IMR-90 (cell line): Measurements from ENCODE around the gene BLMH. TPM values are rescaled to one million over a fixed set of nuclear protein-coding genes. Genes with fewer than 3 reads are reported as not detected.

Source experiments
- ATAC-seq: fragments of 200-7000 bp; cut with Tn5 transposase; 2 replicates; pipeline ENCODE4 v1.9.1; 2020; ENCODE audit warnings: low read depth, mild to moderate bottlenecking, moderate library complexity
- BruUV-seq: library from RNA; stranded (reverse); fragments of 400-500 nt; replicated peaks from 2 replicates; lab custom pipeline; 2021; lab: Mats Ljungman, UMichigan
- CTCF ChIA-PET: fragments of 300-600 bp; formaldehyde crosslinking; extraction: SDS; loops from one replicate; lab custom pipeline; 2021; ENCODE audit warnings: antibody characterized with exemption; lab: Yijun Ruan, JAX
- POLR2A ChIA-PET: fragments of 300-600 bp; sonication (Branson Sonifier 250); formaldehyde crosslinking; loops from one replicate; lab custom pipeline; 2022; ENCODE audit warnings: antibody characterized with exemption; ENCODE audit not compliant: unreplicated experiment; lab: Charles Lee
- DNase-seq: peaks from one replicate; pipeline ENCODE4 v3.0.0; 2013
- H2AFZ ChIP-seq: replicated peaks from 2 replicates; pipeline ENCODE3; 2013; ENCODE audit warnings: low read length, mild to moderate bottlenecking; ENCODE audit not compliant: poor library complexity
- H2AK5ac ChIP-seq: 2 replicates; pipeline ENCODE4 v1.6.1; 2013; ENCODE audit warnings: low read depth, low read length, inconsistent platforms
- H2AK9ac ChIP-seq: replicated peaks from 2 replicates; pipeline ENCODE3; 2013; ENCODE audit warnings: mild to moderate bottlenecking, low read depth, low read length, moderate library complexity; ENCODE audit not compliant: poor library complexity
- H2BK120ac ChIP-seq: 2 replicates; pipeline ENCODE4 v1.6.1; 2013; ENCODE audit warnings: low read depth, low read length, inconsistent platforms
- H2BK15ac ChIP-seq: 3 replicates; pipeline ENCODE4 v1.6.1; 2013; ENCODE audit warnings: low read depth, low read length, inconsistent platforms
- H2BK20ac ChIP-seq: 2 replicates; pipeline ENCODE4 v1.6.1; 2013; ENCODE audit warnings: low read depth, mild to moderate bottlenecking, inconsistent platforms, low read length, moderate library complexity
- H2BK5ac ChIP-seq: 2 replicates; pipeline ENCODE4 v1.6.1; 2013; ENCODE audit warnings: mild to moderate bottlenecking, low read depth, low read length, inconsistent platforms; ENCODE audit not compliant: poor library complexity, severe bottlenecking
- H3K14ac ChIP-seq: replicated peaks from 2 replicates; pipeline ENCODE4 v1.6.1; 2013; ENCODE audit warnings: low read depth, low read length, inconsistent platforms
- H3K18ac ChIP-seq: 2 replicates; pipeline ENCODE4 v1.6.1; 2013; ENCODE audit warnings: low read depth, low read length, control low read depth
- H3K23ac ChIP-seq: 2 replicates; pipeline ENCODE4 v1.6.1; 2013; ENCODE audit warnings: low read depth, low read length, inconsistent platforms
- H3K27ac ChIP-seq: 2 replicates; pipeline ENCODE4 v1.5.1; 2013; ENCODE audit warnings: mild to moderate bottlenecking, control low read depth, low read length; ENCODE audit not compliant: insufficient read depth
- H3K27me3 ChIP-seq: 2 replicates; pipeline ENCODE4 v1.6.1; 2013; ENCODE audit warnings: low read length; ENCODE audit not compliant: control insufficient read depth, insufficient read depth
- H3K36me3 ChIP-seq: 2 replicates; pipeline ENCODE4 v1.6.1; 2013; ENCODE audit warnings: low read length, mixed read lengths; ENCODE audit not compliant: control insufficient read depth, insufficient read depth
- H3K4ac ChIP-seq: 2 replicates; pipeline ENCODE4 v1.6.1; 2013; ENCODE audit warnings: low read depth, low read length, inconsistent platforms
- H3K4me1 ChIP-seq: 2 replicates; pipeline ENCODE4 v1.6.1; 2013; ENCODE audit warnings: low read length, mixed read lengths; ENCODE audit not compliant: control insufficient read depth, insufficient read depth
- H3K4me2 ChIP-seq: 2 replicates; pipeline ENCODE4 v1.6.1; 2013; ENCODE audit warnings: low read depth, mild to moderate bottlenecking, control low read depth, low read length, moderate library complexity
- H3K4me3 ChIP-seq: 2 replicates; pipeline ENCODE4 v1.5.1; 2013; ENCODE audit warnings: low read depth, mild to moderate bottlenecking, control low read depth, low read length, moderate library complexity; ENCODE audit not compliant: insufficient read depth
- H3K56ac ChIP-seq: 2 replicates; pipeline ENCODE4 v1.6.1; 2013; ENCODE audit warnings: low read length, inconsistent platforms; ENCODE audit not compliant: insufficient read depth; ENCODE audit errors: extremely low read depth
- H3K79me1 ChIP-seq, 2 experiments: 2 replicates each; pipeline ENCODE4 v1.6.1; 2013; ENCODE audit warnings: low read length in 2 of 2, inconsistent platforms in 1 of 2, low read depth in 1 of 2
- H3K9ac ChIP-seq: 2 replicates; pipeline ENCODE4 v1.6.1; 2013; ENCODE audit warnings: low read depth, low read length, control low read depth
- H3K9me1 ChIP-seq: 2 replicates; pipeline ENCODE4 v1.6.1; 2013; ENCODE audit warnings: low read length, inconsistent platforms; ENCODE audit not compliant: insufficient read depth
- H3K9me3 ChIP-seq: 2 replicates; pipeline ENCODE4 v1.6.1; 2013; ENCODE audit warnings: low read length; ENCODE audit not compliant: control insufficient read depth, insufficient read depth
- H4K20me1 ChIP-seq: 2 replicates; pipeline ENCODE4 v1.6.1; 2013; ENCODE audit warnings: low read length, inconsistent platforms; ENCODE audit not compliant: insufficient read depth
- H4K5ac ChIP-seq: 2 replicates; pipeline ENCODE4 v1.6.1; 2013; ENCODE audit warnings: mild to moderate bottlenecking, low read depth, low read length, control low read depth
- H4K8ac ChIP-seq, 2 experiments: 2 replicates each; pipeline ENCODE4 v1.6.1; 2013; ENCODE audit warnings: low read depth in 2 of 2, low read length in 2 of 2, control low read depth in 1 of 2, inconsistent platforms in 1 of 2
- H4K91ac ChIP-seq: 2 replicates; pipeline ENCODE4 v1.6.1; 2013; ENCODE audit warnings: low read depth, low read length, inconsistent platforms; ENCODE audit not compliant: insufficient read depth
- CEBPB ChIP-seq: IDR thresholded peaks from 2 replicates; pipeline ENCODE4 v1.6.1; 2012; ENCODE audit warnings: low read depth, low read length, improper control_type of control experiment
- CHD1 ChIP-seq: IDR thresholded peaks from 2 replicates; pipeline ENCODE4 v1.6.1; 2012; ENCODE audit warnings: low read depth, low read length, improper control_type of control experiment
- MAFK ChIP-seq: IDR thresholded peaks from 2 replicates; pipeline ENCODE4 v1.6.1; 2012; ENCODE audit warnings: low read depth, low read length, improper control_type of control experiment
- MXI1 ChIP-seq: IDR thresholded peaks from 2 replicates; pipeline ENCODE4 v1.6.1; 2012; ENCODE audit warnings: low read depth, mild to moderate bottlenecking, low read length, moderate library complexity, borderline replicate concordance
- POLR2A ChIP-seq: IDR thresholded peaks from 2 replicates; pipeline ENCODE4 v1.6.1; 2012; ENCODE audit warnings: mild to moderate bottlenecking, low read depth, low read length
- RFX5 ChIP-seq: IDR thresholded peaks from 2 replicates; pipeline ENCODE4 v1.8.0; 2012; ENCODE audit warnings: low read depth, mild to moderate bottlenecking, low read length, moderate library complexity
- SMC3 ChIP-seq: fragments of 150-350 bp; IDR thresholded peaks from 2 replicates; pipeline ENCODE4 v1.6.1; 2016; ENCODE audit warnings: low read depth, mild to moderate bottlenecking, antibody characterized with exemption, low read length, moderate library complexity
- WGBS, 2 experiments: methylation state at CpG; one replicate each; pipeline versions ENCODE4 v1.1.5 to v1.1.7; 2013; ENCODE audit warnings: missing lambda C conversion rate in 2 of 2; ENCODE audit not compliant: insufficient read length in 1 of 2; ENCODE audit errors: extremely low coverage in 2 of 2; 5-methylcytosine and 5-hydroxymethylcytosine counted together
- dilution Hi-C: fragments of 300-500 bp; cut with HindIII; formaldehyde crosslinking; loops from one replicate; pipeline ENCODE4 v1.14.3; 2018; ENCODE audit warnings: low sequenced_read_pairs; ENCODE audit not compliant: unreplicated experiment
- in situ Hi-C: fragments of 300-500 bp; cut with MboI; formaldehyde crosslinking; loops from 3 replicates; pipeline ENCODE4 v1.14.3; 2019; ENCODE audit warnings: low sequenced_read_pairs, inconsistent platforms, mixed read lengths
- intact Hi-C: fragments of 100-400 bp; cut with micrococcal nuclease; formaldehyde crosslinking; loops from 2 replicates; pipeline ENCODE4 v1.10.0; 2022
- polyA plus RNA-seq, 3 experiments: library from polyadenylated mRNA; depleted of rRNA; stranded (reverse); fragments of >200 nt; gene quantifications; 2 replicates each; pipeline ENCODE4 v1.2.3, GENCODE V29; 2012; ENCODE audit warnings: low replicate concordance in 1 of 3
- total RNA-seq: library from RNA; depleted of rRNA; stranded (reverse); fragments of >200 nt; gene quantifications from 2 replicates; pipeline ENCODE4 v1.2.3, GENCODE V29; 2012
- TF ChIP-seq, protein P1 (sequence below): fragments of 150-350 bp; IDR thresholded peaks from 2 replicates; pipeline ENCODE4 v1.6.1; 2017; ENCODE audit warnings: mild to moderate bottlenecking, antibody characterized with exemption, low read length, low read depth
- TF ChIP-seq, protein P2 (sequence below): fragments of 150-350 bp; IDR thresholded peaks from 2 replicates; pipeline ENCODE4 v1.6.1; 2016; ENCODE audit warnings: low read depth, mild to moderate bottlenecking, low read length, moderate library complexity, borderline replicate concordance

Gene BLMH
- total and polyA plus RNA-seq, 2 of the 4 experiments (the other 2 are of a cell fraction) = 17.3 to 20.8 TPM

DNA sequence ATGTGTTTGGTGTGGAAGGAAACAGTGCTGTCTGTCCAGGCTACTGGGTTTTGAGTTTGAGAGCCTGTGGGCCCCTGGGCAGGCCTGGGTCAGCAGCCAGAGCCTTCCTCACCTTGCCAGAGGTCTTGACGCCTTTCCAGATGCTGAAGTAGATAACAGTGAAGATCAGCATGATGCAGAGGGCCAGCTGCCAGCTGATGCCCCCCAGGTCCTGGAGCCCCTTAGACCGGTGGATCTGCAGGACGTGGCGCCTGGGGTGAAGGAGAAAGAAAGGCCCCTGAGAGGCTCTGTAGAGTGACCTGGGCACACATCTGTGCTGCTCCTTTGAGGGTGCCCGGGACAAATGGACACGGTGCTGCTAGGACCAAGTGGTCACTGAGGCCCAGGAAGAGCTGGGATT lies 74.7 kb downstream of the BLMH start:
- H2BK5ac ChIP-seq = no peak overlapping the region
- no peak for TF ChIP-seq CHD1
- TF ChIP-seq, protein P1, sequence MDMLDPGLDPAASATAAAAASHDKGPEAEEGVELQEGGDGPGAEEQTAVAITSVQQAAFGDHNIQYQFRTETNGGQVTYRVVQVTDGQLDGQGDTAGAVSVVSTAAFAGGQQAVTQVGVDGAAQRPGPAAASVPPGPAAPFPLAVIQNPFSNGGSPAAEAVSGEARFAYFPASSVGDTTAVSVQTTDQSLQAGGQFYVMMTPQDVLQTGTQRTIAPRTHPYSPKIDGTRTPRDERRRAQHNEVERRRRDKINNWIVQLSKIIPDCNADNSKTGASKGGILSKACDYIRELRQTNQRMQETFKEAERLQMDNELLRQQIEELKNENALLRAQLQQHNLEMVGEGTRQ = no peak
- TF ChIP-seq MXI1 = no peak
- TF ChIP-seq, protein P2, sequence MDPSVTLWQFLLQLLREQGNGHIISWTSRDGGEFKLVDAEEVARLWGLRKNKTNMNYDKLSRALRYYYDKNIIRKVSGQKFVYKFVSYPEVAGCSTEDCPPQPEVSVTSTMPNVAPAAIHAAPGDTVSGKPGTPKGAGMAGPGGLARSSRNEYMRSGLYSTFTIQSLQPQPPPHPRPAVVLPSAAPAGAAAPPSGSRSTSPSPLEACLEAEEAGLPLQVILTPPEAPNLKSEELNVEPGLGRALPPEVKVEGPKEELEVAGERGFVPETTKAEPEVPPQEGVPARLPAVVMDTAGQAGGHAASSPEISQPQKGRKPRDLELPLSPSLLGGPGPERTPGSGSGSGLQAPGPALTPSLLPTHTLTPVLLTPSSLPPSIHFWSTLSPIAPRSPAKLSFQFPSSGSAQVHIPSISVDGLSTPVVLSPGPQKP = no peak
- TF ChIP-seq RFX5 = no peak
- no peak for TF ChIP-seq POLR2A
- TF ChIP-seq CEBPB = no peak
- TF ChIP-seq SMC3 = no peak
- TF ChIP-seq MAFK = no peak
- H2BK15ac ChIP-seq = no peak overlapping the region
- no peak overlapping the region for H2AFZ ChIP-seq
- no peak overlapping the region for H2AK9ac ChIP-seq
- no peak overlapping the region for H4K91ac ChIP-seq
- H4K5ac ChIP-seq = no peak overlapping the region
- H3K23ac ChIP-seq = no peak overlapping the region
- DNase-seq = no peak
- intact Hi-C loops (no loop called here), dilution Hi-C loops (no loop called here), in situ Hi-C loops (no loop called here)
- H3K9me3 ChIP-seq = no peaks in the 10 kb centered on the region
- no peak overlapping the region for H3K18ac ChIP-seq
- H3K36me3 ChIP-seq = no peaks in the 10 kb centered on the region
- H3K27ac ChIP-seq = no peak overlapping the region
- peaks cover 38% of the 10 kb centered on the region for H3K27me3 ChIP-seq
- no peaks in the 10 kb centered on the region for H4K20me1 ChIP-seq
- no peak overlapping the region for H3K4me2 ChIP-seq
- 88% methylated on average over 3 of the region's 6 CpGs; no CpG with 5 or more reads in 1 of the 2 experiments for WGBS, 2 experiments
- H3K9ac ChIP-seq = no peak overlapping the region
- H3K9me1 ChIP-seq = no peaks in the 10 kb centered on the region
- POLR2A ChIA-PET = no interaction called here
- no peak for ATAC-seq
- no TSS peak for BruUV-seq
- no peak overlapping the region for H4K8ac ChIP-seq
- H3K14ac ChIP-seq = no peak overlapping the region
- no peak overlapping the region for H3K4me3 ChIP-seq
- CTCF ChIA-PET = no interaction called here
- H3K4me1 ChIP-seq = no peaks in the 10 kb centered on the region
- H3K56ac ChIP-seq = no peak overlapping the region
- no peaks in the 10 kb centered on the region for H3K79me1 ChIP-seq
- H3K4ac ChIP-seq = no peak overlapping the region
- no peak overlapping the region for H2BK120ac ChIP-seq
- H2AK5ac ChIP-seq = no peak overlapping the region
- H2BK20ac ChIP-seq = no peak overlapping the region
